ENCODE data around the gene SEPHS1. TPM values are rescaled to one million over a fixed set of nuclear protein-coding genes. Genes with fewer than 3 reads are reported as not detected.

Gene SEPHS1
- total RNA-seq (2021) (501 to 509 TPM (median 501 TPM) in 3 replicates), Bru-seq, nascent RNA (percentile 97 among the genes with signal in this experiment)
- long read RNA-seq, experiment 1, transcript SEPHS1-202 (8 exons, 2,387 nt): minor isoform, 12 of 2,772 reads
- long read RNA-seq, experiment 1, transcript SEPHS1-201 (9 exons, 3,273 nt): major isoform, 2,036 of 2,772 reads
- long read RNA-seq, experiment 1, transcript SEPHS1-206 (8 exons, 2,988 nt): minor isoform, 52 of 2,772 reads
- long read RNA-seq, experiment 1, partial matches to known transcripts: 306 of 2,772 reads
- long read RNA-seq, experiment 1, other reads (novel, unspliced or antisense): 366 of 2,772 reads
- long read RNA-seq, experiment 2, transcript SEPHS1-201 (9 exons, 3,273 nt): major isoform, 436 of 943 reads
- long read RNA-seq, experiment 2, transcript SEPHS1-206 (8 exons, 2,988 nt): minor isoform, 8 of 943 reads
- long read RNA-seq, experiment 2, transcript SEPHS1-202 (8 exons, 2,387 nt): minor isoform, 5 of 943 reads
- long read RNA-seq, experiment 2, partial matches to known transcripts: 360 of 943 reads
- long read RNA-seq, experiment 2, other reads (novel, unspliced or antisense): 134 of 943 reads
- long read RNA-seq, experiment 3, transcript SEPHS1-201 (9 exons, 3,273 nt): major isoform, 123 of 325 reads
- long read RNA-seq, experiment 3, partial matches to known transcripts: 117 of 325 reads
- long read RNA-seq, experiment 3, other reads (novel, unspliced or antisense): 81 of 325 reads

DNA sequence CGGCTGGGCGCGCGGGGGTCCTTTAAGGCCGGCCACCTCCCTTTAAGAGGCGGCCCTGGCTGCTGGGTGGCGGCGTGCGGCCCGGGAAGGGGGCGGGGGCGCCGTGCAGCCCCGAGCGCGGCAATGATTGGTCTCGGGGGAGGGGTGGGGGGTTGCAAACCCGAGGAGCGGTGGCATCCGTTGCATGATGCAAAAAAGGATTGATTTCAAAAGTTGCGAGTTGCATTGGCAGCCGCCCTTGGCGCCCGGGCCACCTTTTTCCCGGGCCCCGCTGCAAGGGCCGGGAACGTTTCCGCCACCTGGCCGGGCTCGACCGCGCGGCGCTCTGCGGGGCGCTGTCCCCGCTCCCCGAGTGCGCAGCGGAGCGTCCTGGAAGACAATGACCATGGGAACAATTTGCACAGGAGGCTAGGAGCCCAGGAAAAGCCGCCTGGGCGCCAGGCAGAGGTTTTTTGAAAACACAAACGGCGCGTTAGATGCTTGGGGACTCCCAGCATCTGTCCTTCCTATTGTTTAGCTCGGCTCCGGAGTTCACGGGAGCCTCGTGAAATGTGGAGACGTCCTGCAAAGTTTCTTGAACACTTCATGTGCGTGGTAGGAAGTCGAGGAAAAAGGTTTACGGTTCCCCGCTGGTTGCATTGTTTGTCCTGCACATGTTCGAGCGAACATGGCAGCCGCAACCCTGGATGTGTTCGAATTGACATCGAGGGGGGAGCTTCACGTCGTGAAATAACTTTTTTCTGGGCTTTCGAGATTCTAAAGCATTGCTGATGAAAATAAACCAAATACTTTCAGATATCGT, at the start of gene SEPHS1:
SEPHS1 (minus strand) TSS at position 78 of the 802 bp plus-strand sequence. CDS start 3,343 bp downstream, outside the sequence.
- ATAC-seq (peak; percentile 25), DNase-seq (ENCODE audit: low spot score) (peak; percentile 81)
- H3K27me3 Mint-ChIP-seq (ENCODE audit: low read depth): no peaks in the 10 kb centered on the region; the same call in 1 of the 2 replicates
- H3K27ac Mint-ChIP-seq: peak within 1 kb of the TSS; percentile 100
- H3K36me3 Mint-ChIP-seq: peaks cover 24% of the 10 kb centered on the region
- POLR2A ChIA-PET: interaction anchor here (0.6 to 2.4 kb wide), 3 partner anchors 22 to 48 kb away, joined by 4 to 26 read pairs (median 12); partner anchors contain the start of gene PHYH
- H3K4me3 Mint-ChIP-seq: peak within 1 kb of the TSS; percentile 94
- peaks cover 71% of the 10 kb centered on the region for H3K4me1 Mint-ChIP-seq
- no peaks in the 10 kb centered on the region for H3K9me3 Mint-ChIP-seq
- CTCF ChIA-PET: interaction anchor here (1.8 to 5.6 kb wide), 3 partner anchors 46 to 188 kb away, joined by 8 to 57 read pairs (median 16); partner anchors contain the start of genes MCM10 and PHYH
- TF ChIP-seq, protein P1, sequence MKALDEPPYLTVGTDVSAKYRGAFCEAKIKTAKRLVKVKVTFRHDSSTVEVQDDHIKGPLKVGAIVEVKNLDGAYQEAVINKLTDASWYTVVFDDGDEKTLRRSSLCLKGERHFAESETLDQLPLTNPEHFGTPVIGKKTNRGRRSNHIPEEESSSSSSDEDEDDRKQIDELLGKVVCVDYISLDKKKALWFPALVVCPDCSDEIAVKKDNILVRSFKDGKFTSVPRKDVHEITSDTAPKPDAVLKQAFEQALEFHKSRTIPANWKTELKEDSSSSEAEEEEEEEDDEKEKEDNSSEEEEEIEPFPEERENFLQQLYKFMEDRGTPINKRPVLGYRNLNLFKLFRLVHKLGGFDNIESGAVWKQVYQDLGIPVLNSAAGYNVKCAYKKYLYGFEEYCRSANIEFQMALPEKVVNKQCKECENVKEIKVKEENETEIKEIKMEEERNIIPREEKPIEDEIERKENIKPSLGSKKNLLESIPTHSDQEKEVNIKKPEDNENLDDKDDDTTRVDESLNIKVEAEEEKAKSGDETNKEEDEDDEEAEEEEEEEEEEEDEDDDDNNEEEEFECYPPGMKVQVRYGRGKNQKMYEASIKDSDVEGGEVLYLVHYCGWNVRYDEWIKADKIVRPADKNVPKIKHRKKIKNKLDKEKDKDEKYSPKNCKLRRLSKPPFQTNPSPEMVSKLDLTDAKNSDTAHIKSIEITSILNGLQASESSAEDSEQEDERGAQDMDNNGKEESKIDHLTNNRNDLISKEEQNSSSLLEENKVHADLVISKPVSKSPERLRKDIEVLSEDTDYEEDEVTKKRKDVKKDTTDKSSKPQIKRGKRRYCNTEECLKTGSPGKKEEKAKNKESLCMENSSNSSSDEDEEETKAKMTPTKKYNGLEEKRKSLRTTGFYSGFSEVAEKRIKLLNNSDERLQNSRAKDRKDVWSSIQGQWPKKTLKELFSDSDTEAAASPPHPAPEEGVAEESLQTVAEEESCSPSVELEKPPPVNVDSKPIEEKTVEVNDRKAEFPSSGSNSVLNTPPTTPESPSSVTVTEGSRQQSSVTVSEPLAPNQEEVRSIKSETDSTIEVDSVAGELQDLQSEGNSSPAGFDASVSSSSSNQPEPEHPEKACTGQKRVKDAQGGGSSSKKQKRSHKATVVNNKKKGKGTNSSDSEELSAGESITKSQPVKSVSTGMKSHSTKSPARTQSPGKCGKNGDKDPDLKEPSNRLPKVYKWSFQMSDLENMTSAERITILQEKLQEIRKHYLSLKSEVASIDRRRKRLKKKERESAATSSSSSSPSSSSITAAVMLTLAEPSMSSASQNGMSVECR (CRISPR knock-in tag; IDR thresholded peaks at IDR 0.05; ENCODE audit: borderline replicate concordance): peak; percentile 89
- peak; percentile 65; the same call in 1 of the 2 replicates for TF ChIP-seq TEAD1 (CRISPR knock-in tag; IDR thresholded peaks at IDR 0.05)
- TF ChIP-seq, protein P2, sequence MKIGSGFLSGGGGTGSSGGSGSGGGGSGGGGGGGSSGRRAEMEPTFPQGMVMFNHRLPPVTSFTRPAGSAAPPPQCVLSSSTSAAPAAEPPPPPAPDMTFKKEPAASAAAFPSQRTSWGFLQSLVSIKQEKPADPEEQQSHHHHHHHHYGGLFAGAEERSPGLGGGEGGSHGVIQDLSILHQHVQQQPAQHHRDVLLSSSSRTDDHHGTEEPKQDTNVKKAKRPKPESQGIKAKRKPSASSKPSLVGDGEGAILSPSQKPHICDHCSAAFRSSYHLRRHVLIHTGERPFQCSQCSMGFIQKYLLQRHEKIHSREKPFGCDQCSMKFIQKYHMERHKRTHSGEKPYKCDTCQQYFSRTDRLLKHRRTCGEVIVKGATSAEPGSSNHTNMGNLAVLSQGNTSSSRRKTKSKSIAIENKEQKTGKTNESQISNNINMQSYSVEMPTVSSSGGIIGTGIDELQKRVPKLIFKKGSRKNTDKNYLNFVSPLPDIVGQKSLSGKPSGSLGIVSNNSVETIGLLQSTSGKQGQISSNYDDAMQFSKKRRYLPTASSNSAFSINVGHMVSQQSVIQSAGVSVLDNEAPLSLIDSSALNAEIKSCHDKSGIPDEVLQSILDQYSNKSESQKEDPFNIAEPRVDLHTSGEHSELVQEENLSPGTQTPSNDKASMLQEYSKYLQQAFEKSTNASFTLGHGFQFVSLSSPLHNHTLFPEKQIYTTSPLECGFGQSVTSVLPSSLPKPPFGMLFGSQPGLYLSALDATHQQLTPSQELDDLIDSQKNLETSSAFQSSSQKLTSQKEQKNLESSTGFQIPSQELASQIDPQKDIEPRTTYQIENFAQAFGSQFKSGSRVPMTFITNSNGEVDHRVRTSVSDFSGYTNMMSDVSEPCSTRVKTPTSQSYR (CRISPR knock-in tag; IDR thresholded peaks at IDR 0.05): 0 out of 2 replicates have a peak, but pooled peaks have one; percentile 53
- TF ChIP-seq, protein P3, sequence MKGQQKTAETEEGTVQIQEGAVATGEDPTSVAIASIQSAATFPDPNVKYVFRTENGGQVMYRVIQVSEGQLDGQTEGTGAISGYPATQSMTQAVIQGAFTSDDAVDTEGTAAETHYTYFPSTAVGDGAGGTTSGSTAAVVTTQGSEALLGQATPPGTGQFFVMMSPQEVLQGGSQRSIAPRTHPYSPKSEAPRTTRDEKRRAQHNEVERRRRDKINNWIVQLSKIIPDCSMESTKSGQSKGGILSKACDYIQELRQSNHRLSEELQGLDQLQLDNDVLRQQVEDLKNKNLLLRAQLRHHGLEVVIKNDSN (CRISPR knock-in tag; IDR thresholded peaks at IDR 0.05): no peak
- TF ChIP-seq, protein P4, sequence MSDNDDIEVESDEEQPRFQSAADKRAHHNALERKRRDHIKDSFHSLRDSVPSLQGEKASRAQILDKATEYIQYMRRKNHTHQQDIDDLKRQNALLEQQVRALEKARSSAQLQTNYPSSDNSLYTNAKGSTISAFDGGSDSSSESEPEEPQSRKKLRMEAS (CRISPR knock-in tag; IDR thresholded peaks at IDR 0.05): peak; percentile 55; the same call in 1 of the 2 replicates
- no peak for TF ChIP-seq ZNF416 (CRISPR knock-in tag; IDR thresholded peaks at IDR 0.05)
- TF ChIP-seq, protein P5, sequence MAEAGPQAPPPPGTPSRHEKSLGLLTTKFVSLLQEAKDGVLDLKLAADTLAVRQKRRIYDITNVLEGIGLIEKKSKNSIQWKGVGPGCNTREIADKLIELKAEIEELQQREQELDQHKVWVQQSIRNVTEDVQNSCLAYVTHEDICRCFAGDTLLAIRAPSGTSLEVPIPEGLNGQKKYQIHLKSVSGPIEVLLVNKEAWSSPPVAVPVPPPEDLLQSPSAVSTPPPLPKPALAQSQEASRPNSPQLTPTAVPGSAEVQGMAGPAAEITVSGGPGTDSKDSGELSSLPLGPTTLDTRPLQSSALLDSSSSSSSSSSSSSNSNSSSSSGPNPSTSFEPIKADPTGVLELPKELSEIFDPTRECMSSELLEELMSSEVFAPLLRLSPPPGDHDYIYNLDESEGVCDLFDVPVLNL (CRISPR knock-in tag; IDR thresholded peaks at IDR 0.05; ENCODE audit: borderline replicate concordance, low read depth): no peak
- no peak for TF ChIP-seq TCF7 (CRISPR knock-in tag; IDR thresholded peaks at IDR 0.05; ENCODE audit: low read depth)
- TF ChIP-seq TEAD4 (CRISPR knock-in tag; IDR thresholded peaks at IDR 0.05): peak; percentile 74; the same call in 1 of the 2 replicates
- TF ChIP-seq ZNF512 (CRISPR knock-in tag; IDR thresholded peaks at IDR 0.05; ENCODE audit: borderline replicate concordance): no peak
- TF ChIP-seq, protein P6, sequence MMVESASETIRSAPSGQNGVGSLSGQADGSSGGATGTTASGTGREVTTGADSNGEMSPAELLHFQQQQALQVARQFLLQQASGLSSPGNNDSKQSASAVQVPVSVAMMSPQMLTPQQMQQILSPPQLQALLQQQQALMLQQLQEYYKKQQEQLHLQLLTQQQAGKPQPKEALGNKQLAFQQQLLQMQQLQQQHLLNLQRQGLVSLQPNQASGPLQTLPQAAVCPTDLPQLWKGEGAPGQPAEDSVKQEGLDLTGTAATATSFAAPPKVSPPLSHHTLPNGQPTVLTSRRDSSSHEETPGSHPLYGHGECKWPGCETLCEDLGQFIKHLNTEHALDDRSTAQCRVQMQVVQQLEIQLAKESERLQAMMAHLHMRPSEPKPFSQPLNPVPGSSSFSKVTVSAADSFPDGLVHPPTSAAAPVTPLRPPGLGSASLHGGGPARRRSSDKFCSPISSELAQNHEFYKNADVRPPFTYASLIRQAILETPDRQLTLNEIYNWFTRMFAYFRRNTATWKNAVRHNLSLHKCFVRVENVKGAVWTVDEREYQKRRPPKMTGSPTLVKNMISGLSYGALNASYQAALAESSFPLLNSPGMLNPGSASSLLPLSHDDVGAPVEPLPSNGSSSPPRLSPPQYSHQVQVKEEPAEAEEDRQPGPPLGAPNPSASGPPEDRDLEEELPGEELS (CRISPR knock-in tag; IDR thresholded peaks at IDR 0.05): peak; percentile 64
- no peak; the same call in 1 of the 2 replicates for TF ChIP-seq JUN (CRISPR knock-in tag; IDR thresholded peaks at IDR 0.05)
- TF ChIP-seq CREM (CRISPR knock-in tag; IDR thresholded peaks at IDR 0.05): no peak
- peak; percentile 92; the same call in 1 of the 2 replicates for TF ChIP-seq ZNF232 (CRISPR knock-in tag; IDR thresholded peaks at IDR 0.05)
- no peak for TF ChIP-seq SMAD3 (CRISPR knock-in tag; IDR thresholded peaks at IDR 0.05; ENCODE audit: borderline replicate concordance)
- no peak for TF ChIP-seq NR2C2 (CRISPR knock-in tag; IDR thresholded peaks at IDR 0.05)
- TF ChIP-seq ZBTB21 (CRISPR knock-in tag; IDR thresholded peaks at IDR 0.05; ENCODE audit: borderline replicate concordance): no peak
- peak; percentile 48; the same call in 1 of the 2 replicates for TF ChIP-seq KAT7 (CRISPR knock-in tag; IDR thresholded peaks at IDR 0.05; ENCODE audit: borderline replicate concordance)
